Spinal cord (tissue), 10 donors: ENCODE data around the gene PDCL2. TPM values are rescaled to one million over a fixed set of nuclear protein-coding genes. Genes with fewer than 3 reads are reported as not detected.
A peak's percentile ranks its signal among the peaks of the same experiment; 100 is the strongest.

Source experiments
- DNase-seq, 6 donors: peaks; one replicate each; pipeline versions ENCODE4 v3.0.0 to v3.0.0-alpha.2; 2013 to 2015; ENCODE audit warnings: low spot score in 6 of 6, low read depth in 4 of 6
- H3K27ac ChIP-seq: one replicate; pipeline ENCODE4 v1.5.1; 2013; ENCODE audit warnings: low read depth, low read length, control low read depth
- H3K27me3 ChIP-seq: one replicate; pipeline ENCODE4 v1.6.1; 2013; ENCODE audit warnings: low read length; ENCODE audit not compliant: control insufficient read depth, insufficient read depth
- H3K36me3 ChIP-seq: one replicate; pipeline ENCODE4 v1.6.1; 2013; ENCODE audit warnings: low read length; ENCODE audit not compliant: control insufficient read depth, insufficient read depth
- H3K4me1 ChIP-seq: one replicate; pipeline ENCODE4 v1.6.1; 2013; ENCODE audit warnings: low read length; ENCODE audit not compliant: control insufficient read depth, insufficient read depth
- H3K4me3 ChIP-seq: one replicate; pipeline ENCODE4 v1.5.1; 2013; ENCODE audit warnings: low read depth, low read length, control low read depth
- H3K9me3 ChIP-seq: one replicate; pipeline ENCODE4 v1.6.1; 2013; ENCODE audit warnings: low read length; ENCODE audit not compliant: control insufficient read depth, insufficient read depth
- WGBS: methylation state at CpG from one replicate; pipeline ENCODE4 v1.1.5; 2013; ENCODE audit warnings: missing lambda C conversion rate; ENCODE audit not compliant: insufficient coverage; 5-methylcytosine and 5-hydroxymethylcytosine counted together
- polyA plus RNA-seq, 2 donors: library from polyadenylated mRNA; unstranded; fragments of 120-200 nt; gene quantifications; one replicate each; pipeline ENCODE4 v1.2.1, GENCODE V29; 2013; ENCODE audit not compliant: insufficient read length in 2 of 2
- total RNA-seq, 2 donors: library from RNA; depleted of rRNA in 1 of 2; stranded (reverse); fragments of 120-200 nt in 1 of 2; fragments of >200 nt in 1 of 2; gene quantifications; one replicate each; pipeline versions ENCODE4 v1.2.3 to v1.2.4, GENCODE V29; 2013 to 2014
- donor health status: healthy.

PDCL2 gene
- total and polyA plus RNA-seq, 4 donors, result not detected

GRCh38 chr4:55545641-55546505 is 46.2 kb downstream of the PDCL2 start:
- Histone ChIP-seq H3K27ac (peak overlapping the region; percentile 96), H3K27me3 (no peaks in the 10 kb centered on the region), H3K9me3 (no peaks in the 10 kb centered on the region), H3K4me3 (peak overlapping the region; percentile 84), H3K4me1 (no peaks in the 10 kb centered on the region), H3K36me3 (no peaks in the 10 kb centered on the region)
- WGBS, result under 1% methylated on average over 74 of the region's 87 CpGs
- DNase-seq, result peak; percentile 58 to 91 (median 66)

GRCh38 chr4:55545151-55545550 is 46.9 kb downstream of the PDCL2 start:
- Histone ChIP-seq H3K36me3 (no peaks in the 10 kb centered on the region), H3K4me3 (peak overlapping the region; percentile 84), H3K27ac (peak overlapping the region; percentile 96), H3K27me3 (no peaks in the 10 kb centered on the region), H3K9me3 (no peaks in the 10 kb centered on the region), H3K4me1 (no peaks in the 10 kb centered on the region)
- peak in 3 of 6 donors; percentile 7 to 74 (median 11) for DNase-seq
- WGBS, result 0% methylated on average over 1 of the region's 6 CpGs

GRCh38 chr4:55543858-55544257 is 48.2 kb downstream of the PDCL2 start:
- Histone ChIP-seq H3K4me1 (no peaks in the 10 kb centered on the region), H3K27me3 (no peaks in the 10 kb centered on the region), H3K27ac (no peak overlapping the region), H3K4me3 (no peak overlapping the region), H3K36me3 (no peaks in the 10 kb centered on the region), H3K9me3 (no peaks in the 10 kb centered on the region)
- DNase-seq, result no peak

GRCh38 chr4:55540271-55540670 is 51.8 kb downstream of the PDCL2 start:
- no peak overlapping the region for H3K27ac ChIP-seq
- no peak overlapping the region for H3K4me3 ChIP-seq
- H3K4me1 ChIP-seq, result no peaks in the 10 kb centered on the region
- WGBS, result 100% methylated on average over 3 of the region's 3 CpGs
- H3K27me3 ChIP-seq, result no peaks in the 10 kb centered on the region
- no peaks in the 10 kb centered on the region for H3K9me3 ChIP-seq
- H3K36me3 ChIP-seq, result no peaks in the 10 kb centered on the region
- no peak for DNase-seq

- no peaks in the 10 kb centered on the region for H3K9me3 ChIP-seq
- no peak overlapping the region for H3K27ac ChIP-seq
- WGBS, result no CpG with 5 or more reads among the region's 2 CpGs
- H3K27me3 ChIP-seq, result no peaks in the 10 kb centered on the region
- H3K36me3 ChIP-seq, result no peaks in the 10 kb centered on the region
- DNase-seq, result no peak
- no peak overlapping the region for H3K4me3 ChIP-seq
- H3K4me1 ChIP-seq, result no peaks in the 10 kb centered on the region
Measured at GRCh38 chr4:55539658-55540057, 52.4 kb downstream of the PDCL2 start.

- Histone ChIP-seq H3K4me1 (no peaks in the 10 kb centered on the region), H3K27ac (no peak overlapping the region), H3K36me3 (no peaks in the 10 kb centered on the region), H3K27me3 (no peaks in the 10 kb centered on the region), H3K4me3 (no peak overlapping the region), H3K9me3 (no peaks in the 10 kb centered on the region)
- no peak for DNase-seq
Measured at GRCh38 chr4:55538531-55538930, 53.5 kb downstream of the PDCL2 start.

GRCh38 chr4:55534306-55534705 is 57.7 kb downstream of the PDCL2 start:
- Histone ChIP-seq H3K27me3 (no peaks in the 10 kb centered on the region), H3K4me3 (no peak overlapping the region), H3K4me1 (no peaks in the 10 kb centered on the region), H3K9me3 (peaks cover 4% of the 10 kb centered on the region), H3K36me3 (no peaks in the 10 kb centered on the region), H3K27ac (no peak overlapping the region)
- DNase-seq, result no peak

- H3K4me3 ChIP-seq, result no peak overlapping the region
- H3K9me3 ChIP-seq, result peaks cover 4% of the 10 kb centered on the region
- no peaks in the 10 kb centered on the region for H3K36me3 ChIP-seq
- no peaks in the 10 kb centered on the region for H3K4me1 ChIP-seq
- H3K27ac ChIP-seq, result no peak overlapping the region
- H3K27me3 ChIP-seq, result no peaks in the 10 kb centered on the region
- no CpG with 5 or more reads among the region's 4 CpGs for WGBS
- DNase-seq, result no peak
Measured at GRCh38 chr4:55530691-55531090, 61.4 kb downstream of the PDCL2 start.

- peaks cover 4% of the 10 kb centered on the region for H3K9me3 ChIP-seq
- H3K36me3 ChIP-seq, result no peaks in the 10 kb centered on the region
- no peak overlapping the region for H3K4me3 ChIP-seq
- DNase-seq, result no peak
- no peaks in the 10 kb centered on the region for H3K27me3 ChIP-seq
- no peaks in the 10 kb centered on the region for H3K4me1 ChIP-seq
- WGBS, result no CpG with 5 or more reads among the region's 4 CpGs
- H3K27ac ChIP-seq, result no peak overlapping the region
Measured at GRCh38 chr4:55530167-55530566, 61.9 kb downstream of the PDCL2 start.

GRCh38 chr4:55528491-55528890 is 63.6 kb downstream of the PDCL2 start:
- H3K4me3 ChIP-seq, result no peak overlapping the region
- 100% methylated on average over 1 of the region's 3 CpGs for WGBS
- no peak for DNase-seq
- H3K27ac ChIP-seq, result no peak overlapping the region
- H3K9me3 ChIP-seq, result peaks cover 4% of the 10 kb centered on the region
- no peaks in the 10 kb centered on the region for H3K36me3 ChIP-seq
- no peaks in the 10 kb centered on the region for H3K4me1 ChIP-seq
- no peaks in the 10 kb centered on the region for H3K27me3 ChIP-seq
